VCaP (cell line): ENCODE results near the gene CRISP2.
A peak's percentile ranks its signal among the peaks of the same experiment; 100 is the strongest.

Experiments
- H3K27ac ChIP-seq: fragments of 450-650 bp; 2 replicates; pipeline ENCODE4 v1.5.1; 2017
- CTCF ChIP-seq: fragments of 450-650 bp; conservative IDR thresholded peaks from 2 replicates; pipeline ENCODE4 v1.5.1; 2017; ENCODE audit warnings: mild to moderate bottlenecking, moderate library complexity

Gene CRISP2

GRCh38 chr6:49713346-49713745 lies at the start of gene CRISP2:
Gene CRISP2, minus strand, starts transcription at chr6:49713543. Its CDS starts 4,347 bp downstream, at chr6:49709196.
- no peak for TF ChIP-seq CTCF
- H3K27ac ChIP-seq, result no peak within 1 kb of the TSS

- H3K27ac ChIP-seq, result peak within 1 kb of the TSS; percentile 80
- no peak for TF ChIP-seq CTCF
Measured at GRCh38 chr6:49744259-49744658, 30.9 kb upstream of the CRISP2 start, which contains the start of gene CRISP3. Gene CRISP3, minus strand, starts transcription at chr6:49744388. Its CDS starts 21 bp downstream, at chr6:49744367.

- peak overlapping the region; percentile 80 for H3K27ac ChIP-seq
- no peak for TF ChIP-seq CTCF
Measured at GRCh38 chr6:49743429-49743828, 30.1 kb upstream of the CRISP2 start.

- TF ChIP-seq CTCF, result no peak
- H3K27ac ChIP-seq, result no peak overlapping the region; the same call in 1 of the 2 replicates
Measured at GRCh38 chr6:49739423-49739822, 26.1 kb upstream of the CRISP2 start.

- no peak for TF ChIP-seq CTCF
- H3K27ac ChIP-seq, result peak overlapping the region; percentile 59
Measured at GRCh38 chr6:49736017-49736508, 22.7 kb upstream of the CRISP2 start.

- no peak for TF ChIP-seq CTCF
Measured at GRCh38 chr6:49733680-49734079, 20.3 kb upstream of the CRISP2 start.

GRCh38 chr6:49732781-49733180 lies 19.4 kb upstream of the CRISP2 start:
- H3K27ac ChIP-seq, result no peak overlapping the region
- TF ChIP-seq CTCF, result no peak

More at GRCh38 chr6:49733680-49734079, 20.3 kb upstream of the CRISP2 start:
- no peak overlapping the region for H3K27ac ChIP-seq
